ENCODE data around the gene MBD2. TPM values are rescaled to one million over a fixed set of nuclear protein-coding genes. Genes with fewer than 3 reads are reported as not detected.

Gene MBD2
- total and polyA plus RNA-seq, 7 donors, result 16.0 to 44.7 (median 26.9) TPM

DNA sequence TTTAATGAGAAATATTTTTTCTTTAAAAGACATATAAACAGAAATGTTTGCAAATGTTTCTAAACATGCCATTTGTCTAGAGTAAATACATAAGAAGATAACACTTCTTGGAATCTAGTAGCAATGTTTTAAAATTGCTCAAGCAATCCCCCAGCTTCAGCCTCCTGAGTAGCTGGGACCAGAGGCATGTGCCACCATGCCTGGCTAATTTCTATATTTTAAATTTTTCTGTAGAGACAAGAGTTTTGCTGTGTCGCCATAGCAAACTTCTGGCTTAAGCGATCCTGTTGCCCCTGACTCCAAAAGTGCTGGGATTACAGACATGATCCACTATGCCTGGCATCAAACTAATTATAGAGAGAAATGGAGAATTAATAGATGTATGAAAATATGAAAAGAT, 14.6 kb upstream of the MBD2 start:
- no peak for TF ChIP-seq CTCF (IDR thresholded peaks at IDR 0.05)
- Histone ChIP-seq H3K27ac (no peak overlapping the region), H3K36me3 (ENCODE audit: insufficient read depth in 1 of 2, low read depth in 1 of 2) (no peaks in the 10 kb centered on the region), H3K27me3 (ENCODE audit: insufficient read depth in 3 of 3, low read length in 2 of 3) (no peaks in the 10 kb centered on the region), H3K9me3 (no peaks in the 10 kb centered on the region), H3K4me1 (peaks cover 6% of the 10 kb centered on the region), H3K4me3 (no peak overlapping the region)
- DNase-seq (no peak), ATAC-seq (no peak)
- intact Hi-C loops (cut with DNase I), result no loop called here
- WGBS, 3 donors, result 65 to 79% (median 71%) methylated on average over 2 of the region's 2 CpGs

- peaks cover 6% of the 10 kb centered on the region for H3K4me1 ChIP-seq
- no peak overlapping the region for H3K4me3 ChIP-seq
- TF ChIP-seq CTCF (IDR thresholded peaks at IDR 0.05), result no peak
- WGBS, 3 donors, result 74 to 82% (median 76%) methylated on average over 7 of the region's 7 CpGs
- DNase-seq (no peak), ATAC-seq (no peak)
- no peaks in the 10 kb centered on the region for H3K27me3 ChIP-seq (ENCODE audit: insufficient read depth in 3 of 3, low read length in 2 of 3)
- no peaks in the 10 kb centered on the region for H3K36me3 ChIP-seq (ENCODE audit: insufficient read depth in 1 of 2, low read depth in 1 of 2)
- H3K9me3 ChIP-seq, result no peaks in the 10 kb centered on the region
- H3K27ac ChIP-seq, result no peak overlapping the region
- intact Hi-C loops (cut with DNase I), result no loop called here
Measured at GRCh38 chr18:54238173-54238936, 13.9 kb upstream of the MBD2 start.

DNA sequence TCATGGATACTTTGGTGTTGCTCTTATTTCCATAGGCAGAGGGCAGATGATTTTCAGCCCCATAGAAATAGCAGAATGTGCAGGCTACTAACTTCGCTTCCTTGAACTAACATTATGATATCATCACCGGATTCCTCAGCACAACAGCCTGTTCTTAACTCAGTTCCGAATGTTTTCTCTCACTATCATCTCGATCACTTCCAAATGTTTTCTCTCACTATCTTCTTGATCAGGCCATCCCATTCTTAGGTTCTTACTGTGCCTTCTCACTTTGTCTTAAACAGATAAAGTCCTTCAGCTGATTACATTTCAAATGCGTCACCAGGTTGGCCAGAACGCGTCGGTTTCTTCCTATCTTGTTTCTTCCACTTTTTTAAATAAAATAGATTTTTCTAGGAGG, 11.4 kb upstream of the MBD2 start:
- Histone ChIP-seq H3K36me3 (ENCODE audit: insufficient read depth in 1 of 2, low read depth in 1 of 2) (no peaks in the 10 kb centered on the region), H3K27me3 (ENCODE audit: insufficient read depth in 3 of 3, low read length in 2 of 3) (no peaks in the 10 kb centered on the region), H3K4me1 (peaks cover 6% of the 10 kb centered on the region), H3K27ac (no peak overlapping the region), H3K4me3 (no peak overlapping the region), H3K9me3 (no peaks in the 10 kb centered on the region)
- WGBS, 3 donors, result 91 to 93% (median 93%) methylated on average over 8 of the region's 8 CpGs
- no peak for ATAC-seq
- intact Hi-C loops (cut with DNase I), result no loop called here
- TF ChIP-seq CTCF (IDR thresholded peaks at IDR 0.05), result no peak
- no peak for DNase-seq

GRCh38 chr18:54233747-54234146, 9.3 kb upstream of the MBD2 start:
- ATAC-seq (no peak), DNase-seq (no peak)
- intact Hi-C loops (cut with DNase I), result no loop called here
- H3K9me3 ChIP-seq, result no peaks in the 10 kb centered on the region
- no peak overlapping the region for H3K4me3 ChIP-seq
- H3K4me1 ChIP-seq, result no peaks in the 10 kb centered on the region
- 94 to 97% (median 94%) methylated on average over 5 of the region's 5 CpGs for WGBS, 3 donors
- TF ChIP-seq CTCF (IDR thresholded peaks at IDR 0.05), result no peak
- no peaks in the 10 kb centered on the region for H3K27me3 ChIP-seq (ENCODE audit: insufficient read depth in 3 of 3, low read length in 2 of 3)
- no peaks in the 10 kb centered on the region for H3K36me3 ChIP-seq (ENCODE audit: insufficient read depth in 1 of 2, low read depth in 1 of 2)
- no peak overlapping the region for H3K27ac ChIP-seq

GRCh38 chr18:54233228-54233625, 8.8 kb upstream of the MBD2 start:
- DNase-seq (no peak), ATAC-seq (no peak)
- intact Hi-C loops (cut with DNase I), result no loop called here
- Histone ChIP-seq H3K4me1 (no peaks in the 10 kb centered on the region), H3K36me3 (ENCODE audit: insufficient read depth in 1 of 2, low read depth in 1 of 2) (no peaks in the 10 kb centered on the region), H3K4me3 (no peak overlapping the region), H3K9me3 (no peaks in the 10 kb centered on the region), H3K27ac (no peak overlapping the region), H3K27me3 (ENCODE audit: insufficient read depth in 3 of 3, low read length in 2 of 3) (no peaks in the 10 kb centered on the region)
- TF ChIP-seq CTCF (IDR thresholded peaks at IDR 0.05), result no peak
- 82 to 92% (median 87%) methylated on average over 3 of the region's 3 CpGs for WGBS, 3 donors

Measured in psoas muscle (tissue), 8 donors.